NCI-H524 (cell line): ENCODE measurements around the gene IQGAP1.
"Not testable (repeated sequence)": the region's sequence is repeated elsewhere in the genome, so short reads cannot be mapped to it uniquely, and the experiment has no call there.

Source experiments
- DNase-seq, 2 experiments: peaks; one replicate each; lab custom pipeline; 2025; lab: John Stamatoyannopoulos, UW

Gene IQGAP1

GRCh38 chr15:90489514-90489913 is 101.5 kb downstream of the IQGAP1 start:
- DNase-seq = no peak

GRCh38 chr15:90489944-90490343 is 101.9 kb downstream of the IQGAP1 start:
- DNase-seq = no peak

- DNase-seq = no peak
These were observed 105.6 kb downstream of the IQGAP1 start for GRCh38 chr15:90493647-90494046.

- peak in 1 of 2 experiments; percentile 26 for DNase-seq
These were observed 107.0 kb downstream of the IQGAP1 start for GRCh38 chr15:90495067-90495466.

- DNase-seq = peak; percentile 82 to 91
These were observed 108.7 kb downstream of the IQGAP1 start for GRCh38 chr15:90496791-90497190.

- peak; percentile 16 to 72 for DNase-seq
These were observed 109.3 kb downstream of the IQGAP1 start for GRCh38 chr15:90497376-90497775.

- no peak for DNase-seq
These were observed 109.9 kb downstream of the IQGAP1 start for GRCh38 chr15:90497912-90498311.

- DNase-seq = no peak
These were observed 112.1 kb downstream of the IQGAP1 start for GRCh38 chr15:90500171-90500570.

GRCh38 chr15:90501898-90502297 is 113.9 kb downstream of the IQGAP1 start:
- no peak for DNase-seq

GRCh38 chr15:90510781-90511180 is 122.7 kb downstream of the IQGAP1 start:
- not testable (repeated sequence) for DNase-seq

GRCh38 chr15:90511211-90511618 is 123.2 kb downstream of the IQGAP1 start:
- DNase-seq = not testable (repeated sequence)

- DNase-seq = no peak
These were observed 124.2 kb downstream of the IQGAP1 start for GRCh38 chr15:90512276-90512675.

GRCh38 chr15:90512981-90513380 is 124.9 kb downstream of the IQGAP1 start:
- DNase-seq = no peak

GRCh38 chr15:90513448-90513847 is 125.4 kb downstream of the IQGAP1 start:
- no peak for DNase-seq

GRCh38 chr15:90513893-90514292 is 125.9 kb downstream of the IQGAP1 start:
- not testable (repeated sequence) for DNase-seq

GRCh38 chr15:90519688-90520087 is 131.6 kb downstream of the IQGAP1 start:
- DNase-seq = no peak

- DNase-seq = no peak
These were observed 132.3 kb downstream of the IQGAP1 start for GRCh38 chr15:90520365-90520764.

GRCh38 chr15:90523373-90523772 is 135.3 kb downstream of the IQGAP1 start:
- DNase-seq = no peak

GRCh38 chr15:90524018-90524803 is 136.2 kb downstream of the IQGAP1 start:
- DNase-seq = not testable (repeated sequence)

- DNase-seq = no peak
These were observed 140.9 kb downstream of the IQGAP1 start for GRCh38 chr15:90529011-90529370.

GRCh38 chr15:90529371-90530249 is 141.6 kb downstream of the IQGAP1 start, which contains the start of gene CRTC3:
CRTC3 (plus strand) TSS chr15:90529923; CDS start chr15:90530072, 149 bp downstream.
- DNase-seq = peak in 1 of 2 experiments; percentile 32

- DNase-seq = peak; percentile 9 to 41
These were observed 142.4 kb downstream of the IQGAP1 start for GRCh38 chr15:90530250-90531051.
